ENCODE results near the gene NPAS1.

NPAS1 gene

GRCh38 chr19:47019431-47020041 lies at the start of gene NPAS1:
Gene NPAS1 (plus strand): TSS chr19:47019837. CDS start chr19:47021048, 1,211 bp downstream.
- DNase-seq (ENCODE audit: low read depth in 2 of 2) = no peak

- DNase-seq (ENCODE audit: low read depth in 2 of 2) = no peak
Observed at GRCh38 chr19:46970815-46971214, 48.8 kb upstream of the NPAS1 start.

GRCh38 chr19:46972311-46972710 lies 47.3 kb upstream of the NPAS1 start:
- DNase-seq (ENCODE audit: low read depth in 2 of 2) = no peak

- DNase-seq (ENCODE audit: low read depth in 2 of 2) = no peak
Observed at GRCh38 chr19:46974181-46974580, 45.5 kb upstream of the NPAS1 start.

- DNase-seq (ENCODE audit: low read depth in 2 of 2) = no peak
Observed at GRCh38 chr19:46975011-46975924, 44.4 kb upstream of the NPAS1 start.

GRCh38 chr19:46975925-46976782 lies 43.5 kb upstream of the NPAS1 start:
- DNase-seq (ENCODE audit: low read depth in 2 of 2) = no peak

- no peak for DNase-seq (ENCODE audit: low read depth in 2 of 2)
Observed at GRCh38 chr19:46976845-46977320, 42.8 kb upstream of the NPAS1 start.

GRCh38 chr19:46977548-46977947 lies 42.1 kb upstream of the NPAS1 start:
- DNase-seq (ENCODE audit: low read depth in 2 of 2) = no peak

- no peak for DNase-seq (ENCODE audit: low read depth in 2 of 2)
Observed at GRCh38 chr19:46978171-46978869, 41.3 kb upstream of the NPAS1 start.

- no peak for DNase-seq (ENCODE audit: low read depth in 2 of 2)
Observed at GRCh38 chr19:46979126-46980105, 40.2 kb upstream of the NPAS1 start.

- DNase-seq (ENCODE audit: low read depth in 2 of 2) = no peak
Observed at GRCh38 chr19:46980761-46981160, 38.9 kb upstream of the NPAS1 start.

GRCh38 chr19:46981286-46981945 lies 38.2 kb upstream of the NPAS1 start:
- DNase-seq (ENCODE audit: low read depth in 2 of 2) = no peak

- no peak for DNase-seq (ENCODE audit: low read depth in 2 of 2)
Observed at GRCh38 chr19:46983097-46983496, 36.5 kb upstream of the NPAS1 start.

- no peak for DNase-seq (ENCODE audit: low read depth in 2 of 2)
Observed at GRCh38 chr19:46984077-46985010, 35.3 kb upstream of the NPAS1 start.

- no peak for DNase-seq (ENCODE audit: low read depth in 2 of 2)
Observed at GRCh38 chr19:46985542-46986415, 33.9 kb upstream of the NPAS1 start.

GRCh38 chr19:46988614-46989230 lies 30.9 kb upstream of the NPAS1 start:
- no peak for DNase-seq (ENCODE audit: low read depth in 2 of 2)

All from stimulated activated CD8-positive, alpha-beta memory T cell treated with anti-CD3 and anti-CD28 coated beads, Interleukin-7, amount 100 ng/mL, for 1 hour (primary cell).